Activated CD4-positive, alpha-beta T cell treated with anti-CD3 and anti-CD28 coated beads, Interleukin-2, amount 10 ng/mL, durations not matched to agents 24 days and 14 days (primary cell): ENCODE results near the gene PIP5K1B. TPM values are rescaled to one million over a fixed set of nuclear protein-coding genes. Genes with fewer than 3 reads are reported as not detected.
A peak's percentile ranks its signal among the peaks of the same experiment; 100 is the strongest.
"Not testable (repeated sequence)": the region's sequence is repeated elsewhere in the genome, so short reads cannot be mapped to it uniquely, and the experiment has no call there.

Experiments used
- DNase-seq: peaks from one replicate; pipeline ENCODE4 v3.0.0; 2022
- H3K27ac Mint-ChIP-seq: one replicate; pipeline ENCODE4 v1.8.0; 2022; ENCODE audit warnings: mild to moderate bottlenecking, mixed read lengths
- H3K27me3 Mint-ChIP-seq: one replicate; pipeline ENCODE4 v1.8.0; 2022; ENCODE audit warnings: mixed read lengths
- H3K36me3 Mint-ChIP-seq: one replicate; pipeline ENCODE4 v1.8.0; 2022; ENCODE audit warnings: low read depth, mild to moderate bottlenecking, mixed read lengths
- H3K4me1 Mint-ChIP-seq: one replicate; pipeline ENCODE4 v1.8.0; 2021; ENCODE audit warnings: mixed read lengths
- H3K4me3 Mint-ChIP-seq: one replicate; pipeline ENCODE4 v1.8.0; 2022; ENCODE audit warnings: mild to moderate bottlenecking, moderate library complexity, mixed read lengths
- H3K9me3 Mint-ChIP-seq: one replicate; pipeline ENCODE4 v1.8.0; 2021; ENCODE audit warnings: mixed read lengths
- intact Hi-C: fragments of 100-400 bp; cut with micrococcal nuclease; formaldehyde crosslinking; loops from one replicate; pipeline ENCODE4 v1.15.1; 2023
- total RNA-seq: library from RNA; stranded (reverse); gene quantifications from 2 replicates; pipeline ENCODE4 v1.2.3, GENCODE V29; 2022

PIP5K1B gene
- total RNA-seq, 1 donor from 2014 or later: 58.8 TPM

DNA sequence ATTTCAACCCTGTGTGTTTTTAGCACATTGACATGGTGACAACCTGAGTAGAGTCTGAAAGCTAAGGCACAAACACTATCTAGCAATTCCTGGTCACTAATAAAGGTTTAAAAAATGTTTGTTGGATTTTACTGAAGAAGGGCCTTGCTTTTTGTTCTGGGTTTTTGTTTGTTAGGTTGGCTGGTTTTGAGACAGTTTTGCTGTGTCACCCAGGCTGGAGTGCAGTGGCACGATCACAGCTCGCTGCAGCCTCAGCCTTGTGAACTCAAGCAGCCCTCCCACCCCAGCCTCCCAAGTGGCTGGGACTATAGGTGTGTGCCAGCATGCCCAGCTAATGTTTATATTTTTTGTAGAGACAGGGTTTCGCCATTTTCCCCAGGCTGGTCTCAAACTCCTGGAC, 269.9 kb downstream of the PIP5K1B start:
- DNase-seq: no peak
- Mint-ChIP-seq H3K9me3 (peaks cover 25% of the 10 kb centered on the region), H3K4me3 (peak overlapping the region; percentile 65), H3K27ac (peak overlapping the region; percentile 82), H3K4me1 (peaks cover 62% of the 10 kb centered on the region), H3K27me3 (no peaks in the 10 kb centered on the region), H3K36me3 (peaks cover 31% of the 10 kb centered on the region)
- intact Hi-C loops: loop anchor here (1.0 to 5.0 kb wide), 8 partner anchors 23 to 322 kb away; no protein-coding TSS in a partner anchor

DNA sequence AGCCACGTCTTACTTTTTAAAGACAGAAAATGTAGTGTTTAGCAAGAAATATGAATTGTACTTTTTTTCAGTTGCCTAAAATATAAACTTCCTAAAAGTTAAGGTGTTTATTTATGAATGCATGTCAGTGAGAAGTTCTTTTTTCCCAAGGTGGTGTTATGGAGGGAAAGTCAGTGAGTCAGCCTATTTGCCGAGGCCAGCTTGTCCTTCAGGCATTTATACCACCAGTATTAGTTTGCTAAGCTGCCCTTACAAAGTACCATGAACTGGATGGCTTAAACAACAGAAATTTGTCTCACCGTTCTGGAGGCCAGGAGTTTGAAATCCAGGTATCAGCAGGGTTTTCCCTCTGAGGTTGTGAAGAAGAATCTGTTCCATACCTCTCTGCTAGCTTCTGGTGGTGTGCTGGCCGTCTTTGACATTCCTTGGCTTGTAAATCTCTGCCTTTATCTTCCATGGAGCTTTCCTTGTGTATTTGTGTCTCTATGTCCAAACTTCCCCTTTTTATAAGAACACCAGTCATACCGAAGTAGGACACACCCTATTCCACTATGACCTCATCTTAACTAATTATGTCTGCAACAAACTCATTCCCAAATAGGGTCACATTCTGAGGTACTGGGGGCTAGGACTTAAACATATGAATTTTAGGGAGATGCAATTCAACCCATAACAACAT, 270.5 kb downstream of the PIP5K1B start:
- Mint-ChIP-seq H3K9me3 (peaks cover 23% of the 10 kb centered on the region), H3K4me1 (peaks cover 66% of the 10 kb centered on the region), H3K36me3 (peaks cover 31% of the 10 kb centered on the region), H3K4me3 (peak overlapping the region; percentile 67), H3K27me3 (no peaks in the 10 kb centered on the region), H3K27ac (peak overlapping the region; percentile 82)
- no peak for DNase-seq
- intact Hi-C loops: loop anchor here (2.0 kb wide), 2 partner anchors 79 to 173 kb away; no protein-coding TSS in a partner anchor

DNA sequence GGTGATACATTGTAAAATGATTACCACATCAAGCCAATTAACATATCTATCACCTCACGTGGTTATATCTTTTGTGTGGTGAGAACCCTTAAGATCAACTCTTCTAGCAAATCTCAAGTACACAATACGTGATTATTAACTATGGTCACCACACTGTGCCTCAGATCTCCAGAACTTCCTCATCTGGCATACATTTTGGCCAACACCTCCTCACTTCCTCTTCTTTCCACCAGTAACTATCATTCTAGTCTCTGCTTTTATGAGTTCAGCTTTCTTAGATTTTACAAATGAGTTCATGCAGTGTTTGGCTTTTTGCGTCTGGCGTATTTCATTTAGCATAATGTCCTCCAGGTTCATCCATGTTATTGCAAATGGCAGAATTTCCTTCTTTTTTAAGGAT, 273.0 kb downstream of the PIP5K1B start:
- Mint-ChIP-seq H3K4me1 (peaks cover 69% of the 10 kb centered on the region), H3K36me3 (peaks cover 19% of the 10 kb centered on the region), H3K4me3 (no peak overlapping the region), H3K9me3 (peaks cover 10% of the 10 kb centered on the region), H3K27ac (no peak overlapping the region), H3K27me3 (no peaks in the 10 kb centered on the region)
- DNase-seq: no peak
- intact Hi-C loops: no loop called here

DNA sequence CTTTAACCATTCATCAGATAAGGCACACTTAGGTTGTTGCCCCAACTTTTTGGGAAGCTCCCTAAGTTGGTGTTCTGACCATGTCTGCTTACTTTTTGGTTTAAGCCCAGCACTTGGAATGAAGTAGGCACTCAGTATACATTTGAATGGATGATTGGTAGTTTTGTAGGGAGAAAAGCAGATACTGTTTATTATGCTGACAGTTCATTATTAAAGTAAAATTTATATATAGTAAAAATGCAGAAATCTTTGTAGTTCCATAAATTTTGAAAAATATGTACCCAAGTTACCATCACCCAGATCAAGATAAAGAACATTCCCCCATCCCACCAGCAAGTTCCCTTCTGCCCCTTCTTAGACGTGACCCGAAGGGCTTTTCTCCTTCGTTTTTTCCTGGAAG, 273.5 kb downstream of the PIP5K1B start:
- Mint-ChIP-seq H3K27ac (no peak overlapping the region), H3K4me1 (peaks cover 71% of the 10 kb centered on the region), H3K36me3 (peaks cover 19% of the 10 kb centered on the region), H3K27me3 (no peaks in the 10 kb centered on the region), H3K4me3 (no peak overlapping the region), H3K9me3 (peaks cover 10% of the 10 kb centered on the region)
- intact Hi-C loops: no loop called here
- DNase-seq: no peak

DNA sequence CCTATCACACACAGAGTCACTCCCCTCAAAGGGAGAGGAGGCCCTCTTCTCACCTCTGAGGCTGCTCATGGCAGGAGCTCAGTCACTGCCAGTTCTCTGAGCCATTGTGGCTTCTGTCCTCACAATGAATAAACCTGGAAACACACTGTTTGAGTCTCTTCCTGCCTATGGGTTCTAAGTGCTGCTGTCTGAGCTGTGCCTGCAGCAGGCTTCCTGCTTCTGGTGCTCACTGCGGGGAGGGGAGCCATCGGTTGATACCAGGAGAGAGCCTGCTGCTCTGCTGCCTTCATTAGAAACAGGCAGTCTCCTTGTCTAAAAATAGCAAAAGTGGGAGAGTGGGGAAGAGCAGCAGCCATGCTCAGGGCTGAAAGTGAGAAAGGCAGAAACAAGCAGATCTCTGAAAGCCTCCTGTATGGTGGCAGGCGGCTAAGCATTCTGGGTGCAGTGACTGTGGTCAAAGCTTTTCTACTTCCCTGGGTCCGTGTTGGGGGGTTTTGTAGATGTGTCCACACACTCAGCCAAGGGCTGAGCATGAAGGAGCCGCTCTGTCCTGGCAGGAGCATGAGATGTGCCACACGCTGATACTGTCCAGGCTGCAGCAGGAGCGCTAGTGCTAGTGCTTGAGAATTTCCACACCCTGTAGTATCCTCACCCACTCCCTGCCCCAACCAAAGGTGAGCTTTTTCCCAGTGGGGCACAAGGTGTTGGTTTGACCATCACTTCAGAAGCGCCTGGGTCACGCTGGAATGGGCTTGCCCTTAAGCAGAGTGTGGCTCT, 274.7 kb downstream of the PIP5K1B start:
- DNase-seq: peak; percentile 83
- Mint-ChIP-seq H3K36me3 (peaks cover 16% of the 10 kb centered on the region), H3K9me3 (peaks cover 10% of the 10 kb centered on the region), H3K27me3 (no peaks in the 10 kb centered on the region), H3K4me3 (peak overlapping the region; percentile 63), H3K4me1 (peaks cover 66% of the 10 kb centered on the region), H3K27ac (peak overlapping the region; percentile 93)
- intact Hi-C loops: loop anchor here (1.0 kb wide), 2 partner anchors 27 to 31 kb away; no protein-coding TSS in a partner anchor

DNA sequence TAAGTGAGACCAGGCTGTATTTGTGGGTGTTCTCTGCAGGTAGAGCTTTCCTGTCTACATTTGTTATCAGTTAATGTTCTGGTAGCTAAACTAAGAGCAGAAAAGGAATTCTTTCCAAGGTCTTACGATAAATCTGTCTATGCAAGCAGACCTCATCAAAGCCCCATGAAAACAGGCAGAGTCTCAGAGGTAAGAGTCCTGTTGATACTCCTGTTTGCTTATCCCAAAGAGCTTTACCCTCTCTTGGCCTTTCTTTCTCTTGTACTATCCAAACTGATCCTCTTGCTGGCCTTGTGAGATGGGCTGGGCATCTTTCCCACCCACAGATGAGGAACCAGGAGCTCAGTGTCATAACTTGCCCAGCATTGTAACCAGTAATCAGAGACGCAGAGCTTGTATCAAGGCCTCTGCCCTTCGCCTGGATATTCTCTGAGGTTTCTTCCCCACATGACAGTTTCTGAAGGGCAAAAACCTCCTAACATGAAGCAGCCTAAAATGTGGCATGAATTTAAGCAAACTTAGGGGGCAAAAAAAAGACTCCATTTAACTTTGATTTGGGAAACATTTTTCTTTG, 275.4 kb downstream of the PIP5K1B start:
- H3K27ac Mint-ChIP-seq: peak overlapping the region; percentile 70
- no peak for DNase-seq
- peaks cover 61% of the 10 kb centered on the region for H3K4me1 Mint-ChIP-seq
- H3K27me3 Mint-ChIP-seq: no peaks in the 10 kb centered on the region
- intact Hi-C loops: no loop called here
- no peak overlapping the region for H3K4me3 Mint-ChIP-seq
- peaks cover 10% of the 10 kb centered on the region for H3K9me3 Mint-ChIP-seq
- H3K36me3 Mint-ChIP-seq: peaks cover 16% of the 10 kb centered on the region

DNA sequence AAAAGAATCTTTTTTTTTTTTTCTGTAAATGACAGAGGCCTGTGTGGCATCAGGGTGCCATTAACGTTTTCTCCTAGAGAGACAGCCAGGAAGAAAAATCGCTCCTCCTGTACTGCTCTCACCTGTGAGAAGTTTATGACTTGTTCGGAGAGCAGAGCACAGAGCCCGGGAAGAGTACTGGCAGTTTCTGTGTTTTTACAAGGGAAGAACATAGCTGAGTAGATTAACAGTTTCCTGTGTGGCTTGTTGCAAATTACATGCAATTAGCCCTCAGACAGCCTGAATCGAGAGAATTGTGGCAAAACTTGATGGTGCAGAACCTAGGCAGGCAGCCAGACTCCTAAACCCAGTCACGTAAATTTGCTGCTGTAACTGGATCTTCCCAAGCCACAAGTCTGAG, 276.7 kb downstream of the PIP5K1B start:
- intact Hi-C loops: no loop called here
- Mint-ChIP-seq H3K27me3 (no peaks in the 10 kb centered on the region), H3K9me3 (peaks cover 5% of the 10 kb centered on the region), H3K4me1 (peaks cover 51% of the 10 kb centered on the region), H3K4me3 (no peak overlapping the region), H3K27ac (peak overlapping the region; percentile 35), H3K36me3 (peaks cover 7% of the 10 kb centered on the region)
- no peak for DNase-seq

DNA sequence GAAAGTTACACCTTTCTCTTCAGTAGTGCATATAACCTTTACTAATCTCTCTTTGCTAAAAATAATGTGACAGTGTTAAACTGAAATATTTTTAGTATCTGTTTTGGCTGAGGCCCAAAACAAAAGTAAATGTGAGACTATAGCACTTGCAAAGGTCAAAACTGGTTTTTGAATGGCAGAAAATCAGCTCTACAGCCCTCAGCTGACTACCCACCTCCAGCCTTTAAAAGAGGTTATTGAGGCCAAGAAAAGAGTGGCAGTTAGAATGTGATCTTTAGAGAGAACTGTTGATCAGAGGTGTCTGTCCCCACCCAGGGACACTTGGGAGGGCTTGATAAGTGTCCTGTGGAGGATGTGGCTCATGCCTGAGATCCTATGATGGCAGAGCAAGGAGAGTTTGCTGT, 278.0 kb downstream of the PIP5K1B start:
- H3K4me1 Mint-ChIP-seq: peaks cover 48% of the 10 kb centered on the region
- H3K4me3 Mint-ChIP-seq: no peak overlapping the region
- DNase-seq: no peak
- no peaks in the 10 kb centered on the region for H3K27me3 Mint-ChIP-seq
- peaks cover 5% of the 10 kb centered on the region for H3K36me3 Mint-ChIP-seq
- intact Hi-C loops: no loop called here
- peaks cover 3% of the 10 kb centered on the region for H3K9me3 Mint-ChIP-seq
- H3K27ac Mint-ChIP-seq: peak overlapping the region; percentile 34

DNA sequence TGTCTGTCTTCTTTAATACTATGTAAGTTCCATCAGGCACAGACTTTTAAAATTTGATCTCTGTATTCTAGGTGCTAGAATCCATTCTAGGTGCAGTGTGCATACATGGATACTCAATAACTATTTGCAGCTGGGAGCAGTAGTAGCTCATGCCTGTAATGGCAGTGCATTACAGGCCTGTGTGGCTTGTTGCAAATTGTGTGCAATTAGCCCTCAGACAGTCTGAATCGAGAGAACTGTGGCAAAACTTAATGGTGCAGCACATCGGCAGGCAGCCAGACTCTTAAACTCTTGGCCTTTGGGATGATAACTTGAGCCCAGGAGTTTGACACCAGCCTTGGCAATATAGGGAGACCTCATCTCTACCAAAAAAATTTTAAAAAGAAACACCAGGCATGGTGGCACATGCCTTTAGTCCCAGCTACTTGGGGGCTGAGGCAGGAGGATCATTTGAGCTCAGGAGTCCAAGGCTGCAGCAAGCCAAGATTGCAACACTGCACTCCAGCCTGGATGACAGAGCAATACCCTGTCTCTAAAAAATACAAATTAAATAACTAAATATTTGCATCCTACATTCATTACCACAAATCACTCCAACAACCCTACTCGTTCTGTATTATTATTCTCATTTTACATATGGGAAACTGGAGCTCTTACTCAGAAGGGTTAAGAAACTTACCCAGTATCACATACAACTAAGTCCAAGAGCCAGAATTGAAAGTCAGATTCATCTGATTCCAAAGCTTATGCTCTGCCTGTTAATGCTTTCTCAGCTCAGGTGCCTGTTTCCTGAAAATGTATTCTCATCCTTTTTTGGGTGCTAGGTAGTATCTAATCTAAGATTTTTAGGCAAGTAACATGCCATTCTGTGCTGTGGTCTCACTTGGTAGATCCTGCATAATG, 278.7 kb downstream of the PIP5K1B start:
- intact Hi-C loops: no loop called here
- H3K27me3 Mint-ChIP-seq: no peaks in the 10 kb centered on the region
- peak overlapping the region; percentile 34 for H3K27ac Mint-ChIP-seq
- no peaks in the 10 kb centered on the region for H3K9me3 Mint-ChIP-seq
- no peak for DNase-seq
- no peak overlapping the region for H3K4me3 Mint-ChIP-seq
- peaks cover 3% of the 10 kb centered on the region for H3K36me3 Mint-ChIP-seq
- peaks cover 42% of the 10 kb centered on the region for H3K4me1 Mint-ChIP-seq

DNA sequence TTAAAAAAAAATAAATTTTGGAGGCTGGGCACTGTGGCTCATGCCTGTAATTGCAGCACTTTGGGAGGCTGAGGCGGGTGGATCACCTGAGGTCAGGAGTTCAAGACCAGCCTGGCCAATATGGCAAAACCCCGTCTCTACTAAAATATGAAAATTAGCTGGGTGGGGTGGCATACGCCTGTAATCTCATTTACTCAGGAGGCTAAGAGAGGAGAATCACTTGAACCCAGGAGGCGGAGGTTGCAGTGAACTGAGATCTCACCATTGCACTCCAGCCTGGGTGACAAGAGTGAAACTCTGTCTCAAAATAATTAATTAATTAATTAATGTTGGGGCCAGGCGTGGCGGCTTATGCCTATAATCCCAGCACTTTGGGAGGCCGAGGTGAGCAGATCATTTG, 281.9 kb downstream of the PIP5K1B start:
- intact Hi-C loops, H3K27me3 Mint-ChIP-seq, H3K27ac Mint-ChIP-seq, DNase-seq, H3K9me3 Mint-ChIP-seq, H3K4me3 Mint-ChIP-seq, H3K36me3 Mint-ChIP-seq: not testable (repeated sequence)
- H3K4me1 Mint-ChIP-seq: peaks cover 19% of the 10 kb centered on the region

DNA sequence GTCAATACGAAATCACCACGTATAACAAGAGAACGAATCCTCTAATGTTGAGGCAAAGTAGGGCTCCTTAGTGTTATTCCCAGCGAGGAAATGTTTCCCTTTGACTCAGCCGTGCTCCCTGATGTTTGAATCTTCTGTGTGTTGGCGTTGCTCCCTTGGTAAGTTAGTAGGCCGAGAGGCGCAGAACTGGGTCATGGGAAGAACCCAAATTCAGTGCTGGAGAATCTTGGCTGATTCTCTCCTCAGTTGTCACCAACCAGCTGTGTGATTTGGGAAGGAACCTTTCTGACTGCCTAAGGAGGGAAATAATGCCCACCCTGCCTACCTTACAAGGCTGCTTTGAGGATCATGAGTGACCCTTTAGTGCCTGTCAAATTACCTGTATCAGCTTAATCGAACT, 286.4 kb downstream of the PIP5K1B start:
- Mint-ChIP-seq H3K4me3 (no peak overlapping the region), H3K27ac (no peak overlapping the region), H3K4me1 (peaks cover 9% of the 10 kb centered on the region), H3K27me3 (no peaks in the 10 kb centered on the region), H3K9me3 (no peaks in the 10 kb centered on the region), H3K36me3 (peaks cover 15% of the 10 kb centered on the region)
- intact Hi-C loops: loop anchor here (10.0 kb wide), 1 partner anchor 147 kb away; no protein-coding TSS in a partner anchor
- no peak for DNase-seq

DNA sequence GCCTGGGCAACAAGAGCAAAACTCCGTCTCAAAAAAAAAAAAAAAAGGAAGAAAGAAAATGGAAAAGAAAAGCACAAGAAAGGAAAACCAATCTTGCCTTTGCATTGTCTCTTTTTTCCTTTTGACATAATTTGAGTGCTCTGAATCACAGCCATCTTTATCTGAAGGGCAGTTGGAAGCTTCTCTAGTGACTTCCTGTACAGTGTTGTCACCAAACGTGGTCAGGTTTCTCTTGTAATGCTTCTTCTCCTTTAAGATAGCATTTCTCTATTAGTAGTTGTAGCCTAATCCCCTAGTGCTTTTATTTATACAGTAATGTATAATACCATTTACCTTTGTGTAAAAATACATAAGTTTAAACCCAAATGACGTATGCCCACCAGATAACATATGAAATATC, 290.7 kb downstream of the PIP5K1B start:
- H3K4me1 Mint-ChIP-seq: peaks cover 34% of the 10 kb centered on the region
- intact Hi-C loops: loop anchor here (5.0 to 10.0 kb wide), 2 partner anchors 78 to 151 kb away; no protein-coding TSS in a partner anchor
- no peak overlapping the region for H3K4me3 Mint-ChIP-seq
- no peaks in the 10 kb centered on the region for H3K27me3 Mint-ChIP-seq
- peaks cover 10% of the 10 kb centered on the region for H3K36me3 Mint-ChIP-seq
- no peaks in the 10 kb centered on the region for H3K9me3 Mint-ChIP-seq
- no peak for DNase-seq
- peak overlapping the region; percentile 48 for H3K27ac Mint-ChIP-seq

DNA sequence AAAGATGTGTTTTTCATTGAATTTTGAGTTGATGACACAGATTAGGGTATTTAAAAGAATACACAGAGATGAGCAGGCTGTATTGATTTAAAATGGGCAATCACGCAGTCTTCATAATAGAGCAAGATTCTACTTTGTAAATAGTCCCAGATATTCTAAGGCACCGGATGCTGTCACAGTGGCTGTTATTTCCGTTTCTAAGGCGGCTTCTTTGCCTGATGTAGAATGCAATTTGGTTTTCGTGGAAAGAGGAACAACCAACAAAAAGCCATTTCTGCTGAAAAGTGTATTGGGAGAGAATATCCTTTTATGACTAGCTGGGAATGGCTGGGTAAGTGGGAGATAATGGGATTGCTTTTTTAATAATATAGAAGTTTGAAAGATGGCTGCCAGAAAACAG, 291.4 kb downstream of the PIP5K1B start:
- intact Hi-C loops: loop anchor here (5.0 to 10.0 kb wide), 2 partner anchors 79 to 152 kb away; no protein-coding TSS in a partner anchor
- H3K9me3 Mint-ChIP-seq: no peaks in the 10 kb centered on the region
- H3K4me3 Mint-ChIP-seq: peak overlapping the region; percentile 18
- peaks cover 34% of the 10 kb centered on the region for H3K4me1 Mint-ChIP-seq
- peaks cover 10% of the 10 kb centered on the region for H3K36me3 Mint-ChIP-seq
- peak overlapping the region; percentile 57 for H3K27ac Mint-ChIP-seq
- DNase-seq: no peak
- no peaks in the 10 kb centered on the region for H3K27me3 Mint-ChIP-seq
